A204.1 (cell line): ENCODE data around the gene GDPD5.

Experiments used
- FAIRE-seq: peaks from 2 replicates; lab custom pipeline; 2012; peaks lifted over from hg19 to GRCh38; lab: Jason Lieb, UNC

Gene GDPD5

GRCh38 chr11:75536786-75537641, 11.3 kb upstream of the GDPD5 start:
- no peak for FAIRE-seq

- FAIRE-seq = no peak
These were observed 9.3 kb upstream of the GDPD5 start for GRCh38 chr11:75535071-75535470.

GRCh38 chr11:75534259-75535069, 8.7 kb upstream of the GDPD5 start:
- FAIRE-seq = no peak

- no peak for FAIRE-seq
These were observed 8.1 kb upstream of the GDPD5 start for GRCh38 chr11:75533896-75534258.

GRCh38 chr11:75532200-75533048, 6.7 kb upstream of the GDPD5 start:
- peak; percentile 71 for FAIRE-seq

- no peak for FAIRE-seq
These were observed 5.6 kb upstream of the GDPD5 start for GRCh38 chr11:75531325-75531724.

GRCh38 chr11:75530577-75530976, 4.8 kb upstream of the GDPD5 start:
- FAIRE-seq = no peak

- FAIRE-seq = no peak
These were observed 2.4 kb upstream of the GDPD5 start for GRCh38 chr11:75527938-75528735.

GRCh38 chr11:75527130-75527529, 1.4 kb upstream of the GDPD5 start:
- no peak for FAIRE-seq

GRCh38 chr11:75526192-75526541, 426 bp upstream of the GDPD5 start:
- no peak for FAIRE-seq

- FAIRE-seq = no peak
These were observed 892 bp downstream of the GDPD5 start for GRCh38 chr11:75524665-75525432.

- FAIRE-seq = no peak
These were observed 1.7 kb downstream of the GDPD5 start for GRCh38 chr11:75523811-75524664.

- FAIRE-seq = no peak
These were observed 2.6 kb downstream of the GDPD5 start for GRCh38 chr11:75523189-75523588.

- FAIRE-seq = no peak
These were observed 3.3 kb downstream of the GDPD5 start for GRCh38 chr11:75522286-75523044.

- no peak for FAIRE-seq
These were observed 5.1 kb downstream of the GDPD5 start for GRCh38 chr11:75520688-75521087.

GRCh38 chr11:75518771-75519653, 6.7 kb downstream of the GDPD5 start:
- FAIRE-seq = no peak

GRCh38 chr11:75518204-75518549, 7.6 kb downstream of the GDPD5 start:
- no peak for FAIRE-seq

- FAIRE-seq = no peak
These were observed 8.9 kb downstream of the GDPD5 start for GRCh38 chr11:75516886-75517285.
